NCI-H2029 (cell line): ENCODE measurements around the gene ATP6V0A4.
"Not testable (repeated sequence)": the region's sequence is repeated elsewhere in the genome, so short reads cannot be mapped to it uniquely, and the experiment has no call there.

ENCODE experiments used
- DNase-seq: peaks from one replicate; lab custom pipeline; 2025; lab: John Stamatoyannopoulos, UW

The ATP6V0A4 gene

GRCh38 chr7:138797715-138798320, at the start of gene ATP6V0A4, which contains the start of gene TMEM213:
ATP6V0A4 (minus strand) TSS chr7:138798196; CDS start chr7:138771247, 26,949 bp downstream.
TMEM213 (plus strand) TSS chr7:138797994; CDS start chr7:138798105, 111 bp downstream.
- DNase-seq, result no peak

- no peak for DNase-seq
Observed at GRCh38 chr7:138845711-138846110, 47.7 kb upstream of the ATP6V0A4 start.

DNA sequence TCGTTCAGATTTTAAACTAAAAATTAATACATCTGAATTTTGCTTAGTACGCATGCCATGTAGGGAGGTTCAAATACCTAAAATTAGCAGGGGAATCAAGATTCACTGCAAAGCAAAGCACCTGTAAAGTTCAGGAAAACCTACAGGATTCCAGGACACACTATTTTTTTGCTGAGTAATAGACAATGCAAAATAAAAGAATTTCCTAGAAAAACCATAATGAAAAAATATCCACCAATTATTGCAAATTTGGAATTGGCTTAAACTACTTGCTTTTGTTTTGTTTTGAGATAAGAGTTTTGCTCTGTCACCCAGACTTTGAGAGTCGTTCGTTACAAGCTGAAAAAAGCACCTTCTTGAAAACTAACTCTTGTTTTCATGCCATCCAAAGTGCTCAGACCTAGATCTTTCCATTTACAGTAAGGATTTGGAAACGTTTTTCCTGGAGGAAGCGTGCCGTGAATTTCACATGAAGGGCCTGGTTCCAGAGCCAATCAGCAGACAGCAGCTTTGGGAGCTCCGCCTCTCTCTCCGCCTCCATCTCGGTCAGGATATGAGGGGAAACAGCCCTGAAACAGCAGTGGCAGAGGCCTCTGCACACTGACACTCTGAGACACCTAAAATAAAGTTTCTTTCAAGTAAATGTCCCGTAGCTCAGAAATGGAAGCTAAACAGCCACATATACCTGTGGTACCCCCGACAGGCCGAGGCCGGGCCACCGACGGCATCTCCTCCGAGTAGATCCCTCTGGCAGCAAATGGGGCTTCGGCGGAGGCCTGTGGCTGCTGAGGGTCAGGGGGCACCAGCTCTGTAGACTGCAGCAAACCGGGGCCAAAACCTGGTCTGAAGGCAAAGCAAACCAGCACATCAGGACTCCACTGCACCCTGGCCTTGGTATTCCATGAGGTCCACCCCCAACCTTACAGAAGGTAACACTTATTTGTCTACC, 45.9 kb upstream of the ATP6V0A4 start:
- no peak for DNase-seq

DNA sequence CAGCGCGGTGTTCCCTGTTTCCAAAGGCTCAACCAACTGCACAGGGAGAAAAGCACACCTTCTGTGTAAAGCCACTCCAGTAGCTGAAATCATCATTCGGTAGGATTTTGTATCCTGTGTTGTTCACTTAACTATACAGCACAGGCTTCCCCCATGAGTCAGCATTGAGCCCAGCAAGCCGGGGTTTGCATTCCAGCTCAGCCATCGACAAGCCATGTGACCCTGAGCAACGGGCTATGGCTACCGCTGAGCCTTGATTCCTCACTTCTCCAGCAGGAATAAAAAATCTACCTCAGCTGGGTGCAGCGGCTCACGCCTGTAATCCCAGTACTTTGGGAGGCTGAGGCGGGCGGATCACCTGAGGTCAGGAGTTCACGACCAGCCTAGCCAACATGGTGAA, 44.1 kb upstream of the ATP6V0A4 start:
- DNase-seq, result no peak

DNA sequence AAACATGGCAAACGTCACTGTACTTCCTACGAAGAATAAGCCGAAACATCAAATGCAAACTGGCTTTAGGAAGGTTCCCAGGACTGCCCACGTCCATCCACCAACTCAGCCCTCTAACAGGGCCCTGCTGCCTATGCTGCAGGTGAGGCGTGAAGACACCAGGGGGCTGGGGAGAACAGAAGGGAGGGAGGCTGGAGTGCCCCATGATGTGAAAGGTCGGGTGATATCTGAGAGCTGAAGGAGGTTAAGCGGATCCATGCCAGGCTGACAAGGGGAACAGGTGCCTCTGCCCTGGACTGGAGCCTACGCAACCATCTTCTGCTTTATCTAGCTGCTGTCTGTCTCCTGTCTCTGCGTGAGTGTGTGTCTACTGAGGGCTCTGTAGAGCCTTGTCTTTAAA, 40.2 kb upstream of the ATP6V0A4 start:
- DNase-seq, result peak; percentile 91

- peak; percentile 95 for DNase-seq
Observed at GRCh38 chr7:138837627-138838026, 39.6 kb upstream of the ATP6V0A4 start.

DNA sequence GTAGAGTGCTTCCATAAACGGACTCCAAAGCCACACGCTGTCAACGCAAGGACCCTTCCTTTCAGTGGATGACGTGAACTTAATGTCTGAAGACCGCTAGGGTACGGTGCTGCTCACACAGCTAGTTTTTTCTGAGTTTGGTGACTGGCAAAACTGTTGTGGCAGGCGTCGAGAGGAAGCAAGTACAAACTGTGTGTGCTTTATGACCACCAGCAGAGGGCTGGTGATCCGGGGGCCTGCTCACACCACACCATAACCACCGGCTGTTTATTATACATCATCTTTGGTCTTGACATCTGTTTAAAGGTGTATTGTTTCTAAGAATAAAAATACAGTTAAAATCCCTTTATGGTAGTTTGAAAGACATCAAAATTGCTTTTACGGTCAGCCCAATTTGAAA, 37.1 kb upstream of the ATP6V0A4 start:
- no peak for DNase-seq

DNA sequence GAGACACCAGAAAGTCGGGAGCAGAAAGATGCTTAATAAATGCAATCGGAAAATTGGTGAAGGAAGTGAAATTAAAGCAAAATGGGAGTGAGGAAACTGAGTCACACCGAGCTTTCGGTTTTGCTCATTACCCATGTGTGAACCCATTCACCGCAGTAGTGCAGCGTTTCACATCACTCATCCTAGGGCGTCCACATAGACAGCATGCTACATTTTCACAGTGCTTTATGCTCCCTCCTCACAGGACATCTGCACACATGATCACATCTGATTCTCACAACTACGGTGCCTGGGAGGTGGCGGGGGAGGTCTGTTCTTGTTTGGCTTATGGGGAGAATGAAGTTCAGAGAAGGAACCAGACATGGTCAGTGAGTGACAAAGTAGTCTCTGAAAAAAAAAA, 36.6 kb upstream of the ATP6V0A4 start:
- no peak for DNase-seq

DNA sequence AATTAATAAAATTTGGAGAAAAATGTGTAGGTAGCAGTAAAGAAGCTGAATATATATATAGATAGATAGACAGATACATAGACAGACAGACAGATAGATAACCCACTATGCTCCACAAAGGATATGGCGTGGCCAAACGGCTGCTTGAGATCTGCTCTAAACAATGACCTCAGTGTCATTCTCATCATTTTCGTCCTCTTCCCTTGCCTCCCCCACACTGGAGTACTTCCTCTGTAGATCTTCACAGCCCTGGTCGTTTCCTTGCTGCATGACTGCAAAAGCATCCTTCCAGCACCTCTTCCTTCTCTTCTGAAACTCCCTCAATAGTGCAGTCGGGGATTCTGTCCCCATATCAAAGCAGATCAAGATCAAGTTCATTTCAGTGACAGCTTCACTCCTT, 35.6 kb upstream of the ATP6V0A4 start:
- DNase-seq, result no peak

DNA sequence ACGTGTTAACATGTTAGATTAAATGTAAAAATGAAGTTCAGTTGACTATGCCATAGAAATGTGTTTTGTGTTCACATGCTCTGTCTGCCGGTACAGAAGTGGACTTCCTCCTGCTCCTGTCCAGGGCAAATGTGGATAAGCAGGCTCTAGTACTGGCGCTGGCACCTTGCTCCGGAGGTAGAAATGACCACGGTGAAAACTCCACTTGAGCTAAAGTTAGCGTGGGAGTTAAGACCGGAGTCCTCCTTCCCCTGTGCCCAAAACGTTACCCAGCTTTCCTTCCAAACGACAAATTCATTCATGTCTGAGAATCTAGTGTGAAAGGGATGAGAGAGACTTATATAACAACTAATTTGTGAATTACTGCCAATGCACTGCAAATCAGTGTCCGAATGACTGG, 35.0 kb upstream of the ATP6V0A4 start:
- no peak for DNase-seq

- no peak for DNase-seq
Observed at GRCh38 chr7:138829335-138829734, 31.3 kb upstream of the ATP6V0A4 start.

GRCh38 chr7:138828302-138828701, 30.3 kb upstream of the ATP6V0A4 start:
- no peak for DNase-seq

GRCh38 chr7:138825049-138825721, 27.2 kb upstream of the ATP6V0A4 start:
- no peak for DNase-seq

- DNase-seq, result no peak
Observed at GRCh38 chr7:138822867-138823535, 25.0 kb upstream of the ATP6V0A4 start.

- DNase-seq, result no peak
Observed at GRCh38 chr7:138821912-138822311, 23.9 kb upstream of the ATP6V0A4 start.

GRCh38 chr7:138819625-138820024, 21.6 kb upstream of the ATP6V0A4 start:
- no peak for DNase-seq

GRCh38 chr7:138816650-138817049, 18.7 kb upstream of the ATP6V0A4 start:
- no peak for DNase-seq

- no peak for DNase-seq
Observed at GRCh38 chr7:138814816-138815332, 16.9 kb upstream of the ATP6V0A4 start.

- no peak for DNase-seq
Observed at GRCh38 chr7:138813945-138814344, 15.9 kb upstream of the ATP6V0A4 start.

GRCh38 chr7:138811327-138811726, 13.3 kb upstream of the ATP6V0A4 start:
- not testable (repeated sequence) for DNase-seq

GRCh38 chr7:138809346-138809745, 11.3 kb upstream of the ATP6V0A4 start:
- no peak for DNase-seq

DNA sequence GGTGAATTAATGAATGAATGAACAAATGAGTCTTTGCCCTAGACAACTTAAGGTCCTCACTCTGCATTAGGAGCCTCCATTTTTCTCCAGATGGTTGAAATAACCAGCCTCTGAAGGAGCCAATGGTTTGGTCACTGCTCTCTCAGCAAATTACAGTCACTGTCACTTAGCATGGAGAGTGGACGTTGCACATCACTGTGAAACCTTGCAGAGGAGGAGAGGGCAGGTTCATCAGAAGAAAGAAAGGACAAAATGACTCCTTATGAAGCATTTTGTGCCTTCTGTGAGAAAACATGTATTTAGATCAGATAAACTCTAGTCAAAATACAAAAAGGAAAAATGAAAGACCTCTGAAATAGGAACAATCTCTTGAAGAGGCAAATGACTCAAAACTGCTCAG, 6.6 kb upstream of the ATP6V0A4 start:
- DNase-seq, result no peak
